GM18511 (cell line): ENCODE measurements around the gene MB21D2.

ENCODE experiments used
- ATAC-seq: cut with Tn5 transposase; IDR thresholded peaks from one replicate; pipeline ENCODE4 v1.9.1; 2021; ENCODE audit warnings: mild to moderate bottlenecking, moderate library complexity; ENCODE audit not compliant: unreplicated experiment

The MB21D2 gene

DNA sequence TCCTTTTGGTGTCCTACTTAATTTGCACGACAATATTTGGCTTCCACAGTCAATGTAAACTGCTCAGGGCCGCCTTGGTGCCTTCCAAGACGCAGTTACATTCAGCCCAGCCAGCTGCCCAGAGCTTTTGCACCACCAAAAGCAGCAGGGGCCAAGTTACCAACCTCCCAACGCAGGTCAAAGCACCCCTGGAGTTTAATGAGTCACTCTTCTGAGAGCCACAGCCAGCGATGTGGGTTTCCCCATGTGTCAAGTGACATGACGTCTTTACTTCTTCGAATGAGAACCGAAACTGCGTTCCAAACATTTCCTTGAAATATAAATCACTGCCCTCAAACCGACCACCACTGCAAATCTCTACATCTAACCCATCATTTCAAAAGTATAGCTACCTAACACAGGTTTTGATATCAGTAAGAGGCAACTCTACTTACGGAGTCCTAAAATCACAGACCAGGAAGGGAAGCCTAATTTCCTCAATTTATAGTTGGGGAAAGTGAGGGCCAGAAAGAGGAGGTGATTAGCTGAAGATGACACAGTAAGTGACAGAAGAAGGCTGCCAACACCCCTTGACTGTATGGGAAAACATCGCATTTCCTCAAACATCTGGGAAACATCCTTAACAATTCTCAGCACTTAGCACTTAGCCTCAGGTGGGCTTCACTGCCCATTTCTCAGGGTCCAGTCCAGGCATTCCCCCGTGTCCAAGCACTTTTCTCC is 24.5 kb downstream of the MB21D2 start:
- peak; percentile 96 for ATAC-seq

DNA sequence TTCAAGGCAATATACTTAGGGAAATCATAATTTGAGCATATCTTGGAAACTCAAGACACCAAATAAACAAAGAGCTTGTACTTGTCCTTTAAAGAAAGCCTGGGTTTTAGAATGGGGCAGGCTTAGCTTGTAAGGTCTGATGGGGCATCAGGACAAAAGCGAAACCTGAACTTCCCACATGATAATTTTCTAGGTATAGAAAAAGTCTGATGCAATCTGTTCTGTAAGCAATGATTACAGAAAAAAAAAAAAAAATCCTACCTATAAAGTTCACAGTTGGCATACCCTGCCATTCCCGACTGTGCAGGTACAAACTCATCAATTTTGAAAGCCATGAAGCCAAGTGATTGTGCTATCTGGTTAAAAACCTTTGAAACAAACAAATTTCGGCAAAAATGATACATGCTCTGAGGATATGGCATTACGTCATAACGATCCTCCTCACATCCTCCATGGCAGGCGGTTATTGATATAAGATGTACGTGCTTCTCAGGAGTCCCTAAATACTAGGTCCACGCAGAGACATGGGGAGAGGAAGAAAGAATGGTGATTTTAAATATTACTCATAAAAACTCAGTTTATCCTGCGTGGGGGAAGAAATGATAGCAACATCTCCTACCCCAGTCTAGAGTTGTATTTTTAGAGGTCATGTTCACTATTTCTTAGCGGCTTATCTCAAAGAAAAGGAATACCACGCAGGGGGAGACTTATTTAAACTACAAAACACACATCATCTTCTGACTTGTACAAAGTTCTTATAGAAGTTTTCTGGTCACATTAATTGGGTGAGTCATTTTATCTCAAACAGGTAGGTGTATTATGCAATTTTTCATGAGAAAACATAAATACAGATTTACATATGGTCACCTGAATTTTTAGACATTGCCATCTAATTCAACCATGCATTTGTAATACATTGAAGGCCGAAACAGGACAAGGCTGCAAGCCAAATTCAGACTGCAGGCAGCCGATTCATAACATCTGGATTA is 27.0 kb downstream of the MB21D2 start:
- ATAC-seq = no peak

DNA sequence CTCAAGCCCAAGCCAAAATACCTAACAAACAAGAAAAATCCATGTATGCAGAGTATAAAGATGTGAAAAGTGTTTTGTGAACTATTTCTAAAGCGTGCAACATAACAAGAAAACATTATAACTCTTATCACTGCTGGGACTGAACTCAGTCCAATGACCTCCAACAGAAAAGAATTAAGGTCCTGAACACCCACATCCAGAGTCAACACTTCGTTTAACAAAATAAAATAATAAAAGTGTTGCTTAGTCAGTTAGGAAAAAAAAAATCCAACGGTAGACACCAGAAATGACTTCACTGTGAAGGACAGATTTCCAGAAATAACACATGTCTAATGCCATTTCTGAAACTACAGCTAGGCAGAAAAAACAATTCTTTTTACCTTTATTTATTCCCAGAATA is 28.0 kb downstream of the MB21D2 start:
- ATAC-seq = no peak

- ATAC-seq = no peak
Observed at GRCh38 chr3:192888190-192888589, 29.5 kb downstream of the MB21D2 start.

- no peak for ATAC-seq
Observed at GRCh38 chr3:192887701-192888100, 30.0 kb downstream of the MB21D2 start.

DNA sequence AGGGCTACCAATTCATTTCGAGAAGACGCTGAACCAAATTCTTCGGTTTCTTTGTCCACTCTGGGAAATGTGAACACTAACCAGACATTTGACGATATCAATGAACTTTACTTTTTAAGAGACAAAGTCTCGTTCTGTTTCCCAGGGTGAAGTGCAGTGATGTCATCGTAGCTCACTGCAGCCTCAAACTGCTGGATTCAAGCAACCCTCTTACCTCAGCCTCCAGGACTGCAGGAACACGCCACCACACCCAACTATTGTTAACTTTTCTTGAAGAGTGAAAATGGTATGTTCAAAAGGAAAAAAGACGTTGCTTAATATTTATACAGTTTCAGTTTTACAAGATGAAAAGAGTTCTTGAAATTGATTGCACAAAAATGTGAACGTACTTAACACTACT is 30.6 kb downstream of the MB21D2 start:
- no peak for ATAC-seq

GRCh38 chr3:192884777-192885773 is 32.6 kb downstream of the MB21D2 start:
- ATAC-seq = no peak

GRCh38 chr3:192883512-192883911 is 34.1 kb downstream of the MB21D2 start:
- no peak for ATAC-seq

- peak; percentile 45 for ATAC-seq
Observed at GRCh38 chr3:192881159-192881786, 36.4 kb downstream of the MB21D2 start.

- ATAC-seq = no peak
Observed at GRCh38 chr3:192880313-192880712, 37.3 kb downstream of the MB21D2 start.

- no peak for ATAC-seq
Observed at GRCh38 chr3:192879346-192880031, 38.2 kb downstream of the MB21D2 start.

GRCh38 chr3:192875971-192876565 is 41.6 kb downstream of the MB21D2 start:
- ATAC-seq = no peak

DNA sequence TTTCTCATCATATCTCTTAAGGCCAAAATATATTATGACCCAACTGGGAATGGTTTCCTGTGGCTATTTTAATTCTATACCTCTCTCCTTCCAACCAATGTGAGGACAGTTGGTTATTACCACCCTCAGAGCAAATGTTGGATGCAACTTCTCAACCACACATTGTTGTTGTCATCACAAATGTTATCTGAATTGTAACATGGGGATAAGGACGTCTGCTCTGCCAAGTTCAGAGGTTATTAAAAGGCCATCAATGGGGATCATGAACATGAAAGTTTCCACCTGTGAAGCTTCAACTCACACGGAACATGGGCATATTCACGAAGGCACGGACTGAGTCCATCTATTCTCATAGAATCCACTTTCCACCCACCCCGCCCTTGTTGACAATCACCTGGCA is 46.8 kb downstream of the MB21D2 start:
- no peak for ATAC-seq

DNA sequence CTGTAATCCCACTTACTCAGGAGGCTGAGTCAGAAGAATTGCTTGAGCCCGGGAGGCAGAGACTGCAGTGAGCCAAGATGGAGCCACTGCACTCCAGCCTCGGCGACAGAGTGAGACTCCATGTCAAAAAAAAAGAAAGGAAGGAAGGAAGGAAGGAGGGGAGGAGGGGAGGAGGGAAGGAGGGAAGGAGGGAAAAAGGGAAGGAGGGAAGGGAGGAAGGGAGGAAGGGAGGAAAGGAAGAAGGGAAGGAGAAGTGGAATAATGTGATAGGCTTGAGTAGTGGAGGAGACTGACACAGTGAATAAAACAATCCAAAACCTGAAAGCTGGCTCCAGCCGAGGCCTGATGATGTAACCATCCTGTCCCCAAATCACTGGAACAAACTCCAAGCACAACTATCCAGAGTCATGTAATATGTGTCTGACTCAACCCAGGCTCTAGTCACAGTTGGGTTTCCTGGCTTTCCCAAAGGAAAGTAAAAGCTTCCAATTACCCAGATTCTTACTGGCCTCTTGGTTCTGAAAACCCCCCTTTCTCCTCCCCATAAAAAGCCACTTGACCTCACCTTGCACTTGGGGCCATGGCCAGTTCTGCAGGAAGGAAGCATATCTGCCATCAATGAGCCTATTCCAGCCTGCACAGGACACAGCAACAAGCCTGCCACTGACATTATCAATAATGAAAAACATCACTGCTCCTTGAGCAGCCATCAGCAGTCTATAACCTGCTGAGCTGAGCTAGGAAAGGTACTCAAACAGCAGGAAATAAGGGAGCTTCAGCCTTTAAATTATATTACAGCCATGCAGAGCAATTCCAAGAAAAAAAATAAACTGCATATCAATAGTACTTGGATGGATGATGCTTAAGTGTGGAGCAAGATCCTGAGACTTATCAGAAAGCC is 48.3 kb downstream of the MB21D2 start:
- no peak for ATAC-seq

- ATAC-seq = no peak
Observed at GRCh38 chr3:192867645-192868044, 50.0 kb downstream of the MB21D2 start.

DNA sequence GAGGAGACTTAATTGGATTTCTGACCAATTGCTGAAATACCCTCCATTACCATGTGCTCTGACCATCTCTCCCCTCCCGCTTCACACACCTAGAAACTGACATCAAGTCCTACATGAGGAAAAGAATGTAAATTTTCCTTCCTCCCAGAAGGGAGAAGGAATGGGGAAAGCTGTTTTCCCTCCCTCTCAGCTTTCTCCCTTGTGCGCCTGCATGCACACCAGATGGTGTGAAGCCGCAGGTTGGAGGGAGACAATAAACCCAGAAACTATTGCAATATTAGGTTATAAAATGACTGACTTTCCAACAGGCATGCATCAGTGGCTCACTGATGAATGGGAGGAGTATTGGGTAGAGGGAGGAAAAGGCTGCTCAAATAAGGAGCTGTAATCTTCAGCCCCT is 50.9 kb downstream of the MB21D2 start:
- no peak for ATAC-seq

DNA sequence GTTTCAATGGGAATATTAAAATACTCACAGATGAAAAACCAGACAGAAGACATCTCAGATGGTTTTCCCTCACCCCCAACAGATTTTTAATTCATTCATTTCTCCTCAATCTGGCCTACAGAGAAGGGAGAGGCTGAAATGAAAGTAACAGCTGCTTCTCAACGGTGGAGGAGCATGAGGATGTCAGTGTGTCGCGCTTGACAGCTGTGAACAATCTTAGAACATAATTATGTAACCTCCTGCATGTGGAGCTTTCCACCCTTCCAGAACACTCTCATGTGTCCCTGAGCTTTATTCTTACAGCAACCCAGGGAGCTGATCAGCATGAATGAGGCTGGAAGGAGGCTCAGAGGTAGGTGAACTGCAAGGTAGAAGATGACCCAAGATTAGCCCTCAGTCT is 52.7 kb downstream of the MB21D2 start:
- peak; percentile 75 for ATAC-seq

DNA sequence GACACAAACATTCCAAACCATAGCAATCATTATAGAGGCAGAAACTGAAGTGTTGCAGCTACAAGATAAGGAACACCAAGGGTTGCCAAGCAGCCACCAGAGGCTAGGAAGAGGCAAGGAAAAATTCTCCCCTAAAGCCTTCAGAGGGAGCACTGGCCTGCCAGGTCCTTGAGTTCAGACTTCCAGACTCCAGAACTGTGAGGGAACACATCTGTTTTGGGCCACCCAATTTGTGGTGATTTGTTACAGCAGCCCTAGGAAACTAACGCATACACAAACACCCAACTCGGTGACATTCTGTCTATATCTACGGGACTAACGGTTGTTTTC is 54.6 kb downstream of the MB21D2 start:
- no peak for ATAC-seq
